WTC11 (cell line): ENCODE measurements around the gene SKAP1. TPM values are rescaled to one million over a fixed set of nuclear protein-coding genes. Genes with fewer than 3 reads are reported as not detected.

Experiments used
- ATAC-seq: fragments of 200-7000 bp; cut with Tn5 transposase; 2 replicates; pipeline ENCODE4 v1.10.0; 2021; ENCODE audit warnings: mild to moderate bottlenecking, moderate library complexity
- CTCF ChIA-PET: fragments of 300-600 bp; sonication (Branson Sonifier 250); formaldehyde crosslinking; loops from one replicate; lab custom pipeline; 2021; ENCODE audit warnings: antibody characterized with exemption; lab: Charles Lee
- POLR2A ChIA-PET: fragments of 350-600 bp; sonication (Branson Sonifier 250); formaldehyde crosslinking; loops from one replicate; lab custom pipeline; 2021; ENCODE audit warnings: antibody characterized with exemption; lab: Charles Lee
- DNase-seq: peaks from one replicate; pipeline ENCODE4 v3.0.0; 2021; ENCODE audit warnings: low spot score
- H3K27ac Mint-ChIP-seq: 2 replicates; pipeline ENCODE4 v1.8.0; 2021; ENCODE audit warnings: mixed read lengths
- H3K27me3 Mint-ChIP-seq: 2 replicates; pipeline ENCODE4 v1.8.0; 2021; ENCODE audit warnings: low read depth, mild to moderate bottlenecking, moderate library complexity, mixed read lengths
- H3K36me3 Mint-ChIP-seq: 2 replicates; pipeline ENCODE4 v1.8.0; 2021; ENCODE audit warnings: mixed read lengths
- H3K4me1 Mint-ChIP-seq: 2 replicates; pipeline ENCODE4 v1.8.0; 2022; ENCODE audit warnings: mixed read lengths
- H3K4me3 Mint-ChIP-seq: 2 replicates; pipeline ENCODE4 v1.8.0; 2021; ENCODE audit warnings: mild to moderate bottlenecking, moderate library complexity, mixed read lengths
- H3K9me3 Mint-ChIP-seq: 2 replicates; pipeline ENCODE4 v1.8.0; 2021; ENCODE audit warnings: mixed read lengths
- ARID4B ChIP-seq: sonication (generic); formaldehyde crosslinking; IDR thresholded peaks from 2 replicates; pipeline ENCODE4 v1.8.0; 2023; ENCODE audit warnings: missing genetic modification reagents, mild to moderate bottlenecking, borderline replicate concordance
- ATF1 ChIP-seq: sonication (generic); formaldehyde crosslinking; IDR thresholded peaks from 2 replicates; pipeline ENCODE4 v1.8.1; 2023; ENCODE audit warnings: mild to moderate bottlenecking, moderate library complexity, missing genetic modification reagents
- ATF3 ChIP-seq: sonication (generic); formaldehyde crosslinking; conservative IDR thresholded peaks from 2 replicates; pipeline ENCODE4 v1.8.1; 2022; ENCODE audit warnings: mild to moderate bottlenecking, missing genetic modification reagents
- ATF6 ChIP-seq: sonication (generic); formaldehyde crosslinking; IDR thresholded peaks from 2 replicates; pipeline ENCODE4 v1.8.1; 2023; ENCODE audit warnings: mild to moderate bottlenecking, missing genetic modification reagents
- E2F4 ChIP-seq: sonication (generic); formaldehyde crosslinking; IDR thresholded peaks from 2 replicates; pipeline ENCODE4 v1.8.1; 2022; ENCODE audit warnings: low read depth, mild to moderate bottlenecking, moderate library complexity, missing genetic modification reagents, borderline replicate concordance
- E2F5 ChIP-seq: sonication (generic); formaldehyde crosslinking; IDR thresholded peaks from 2 replicates; pipeline ENCODE4 v1.8.1; 2022; ENCODE audit warnings: mild to moderate bottlenecking, moderate library complexity, missing genetic modification reagents
- ERG ChIP-seq: fragments of 250-450 bp; sonication (Bioruptor Pico); IDR thresholded peaks from 2 replicates; pipeline ENCODE4 v1.8.0; 2021; ENCODE audit warnings: mild to moderate bottlenecking
- HMGA2 ChIP-seq: fragments of 250-450 bp; sonication (Bioruptor Pico); IDR thresholded peaks from 2 replicates; pipeline ENCODE4 v1.4.0; 2021; ENCODE audit warnings: mild to moderate bottlenecking, moderate library complexity
- NR1H2 ChIP-seq: sonication (generic); formaldehyde crosslinking; IDR thresholded peaks from 2 replicates; pipeline ENCODE4 v1.9.0; 2021; ENCODE audit warnings: mild to moderate bottlenecking, moderate library complexity, missing genetic modification reagents
- ZNF138 ChIP-seq: sonication (generic); formaldehyde crosslinking; conservative IDR thresholded peaks from 2 replicates; pipeline ENCODE4 v1.8.1; 2022; ENCODE audit warnings: mild to moderate bottlenecking, moderate library complexity, missing genetic modification reagents
- ZNF532 ChIP-seq: fragments of 250-450 bp; sonication (Bioruptor Pico); IDR thresholded peaks from 2 replicates; pipeline ENCODE4 v1.9.0; 2021; ENCODE audit warnings: mild to moderate bottlenecking, borderline replicate concordance
- total RNA-seq: library from RNA; stranded (reverse); gene quantifications from 3 replicates; pipeline ENCODE4 v1.2.3, GENCODE V29; 2021

Gene SKAP1
- total RNA-seq, 1 experiment from 2014 or later = not detected

GRCh38 chr17:48382989-48383388, 47.0 kb downstream of the SKAP1 start:
- Mint-ChIP-seq H3K9me3 (no peaks in the 10 kb centered on the region), H3K4me3 (no peak overlapping the region), H3K27me3 (peaks cover 22% of the 10 kb centered on the region), H3K27ac (no peak overlapping the region), H3K4me1 (no peaks in the 10 kb centered on the region), H3K36me3 (no peaks in the 10 kb centered on the region)
- DNase-seq = no peak
- ChIA-PET POLR2A (interaction anchor here (0.7 kb wide), 1 partner anchor 137 kb away, joined by 5 read pairs; no protein-coding TSS in a partner anchor), CTCF (interaction anchor here (1.0 kb wide), 1 partner anchor 123 kb away, joined by 3 read pairs; no protein-coding TSS in a partner anchor)
- ATAC-seq = no peak
- TF ChIP-seq ATF1 (CRISPR knock-in tag) = no peak
- TF ChIP-seq NR1H2 (CRISPR knock-in tag) = no peak
- TF ChIP-seq ATF6 (CRISPR knock-in tag) = no peak
- no peak for TF ChIP-seq ERG (CRISPR knock-in tag)
- no peak for TF ChIP-seq HMGA2 (CRISPR knock-in tag)
- TF ChIP-seq ZNF532 (CRISPR knock-in tag) = no peak
- TF ChIP-seq E2F4 (CRISPR knock-in tag) = no peak
- no peak for TF ChIP-seq ARID4B
- TF ChIP-seq E2F5 (CRISPR knock-in tag) = no peak
- TF ChIP-seq ATF3 (CRISPR knock-in tag) = no peak
- no peak for TF ChIP-seq ZNF138 (CRISPR knock-in tag)
